CD8-positive, alpha-beta memory T cell (primary cell): ENCODE results near the gene ZNF584. TPM values are rescaled to one million over a fixed set of nuclear protein-coding genes. Genes with fewer than 3 reads are reported as not detected.
"Not testable (repeated sequence)": the region's sequence is repeated elsewhere in the genome, so short reads cannot be mapped to it uniquely, and the experiment has no call there.

ENCODE experiments used
- CTCF ChIA-PET: fragments of 350-600 bp; sonication (Branson Sonifier 250); formaldehyde crosslinking; loops from one replicate; lab custom pipeline; 2021; ENCODE audit warnings: antibody characterized with exemption; lab: Charles Lee
- POLR2A ChIA-PET: fragments of 350-600 bp; sonication (Branson Sonifier 250); formaldehyde crosslinking; loops from one replicate; lab custom pipeline; 2021; ENCODE audit warnings: antibody characterized with exemption; lab: Charles Lee
- DNase-seq, 5 donors: peaks; one replicate each; pipeline versions ENCODE4 v3.0.0 to v3.0.0-alpha.2; 2020 to 2022; ENCODE audit warnings: mixed read lengths in 1 of 5
- H3K27ac ChIP-seq: one replicate; pipeline ENCODE4 v1.7.0; 2013; ENCODE audit warnings: low read depth, mild to moderate bottlenecking, low read length, moderate library complexity
- H3K27me3 ChIP-seq: 2 replicates; pipeline ENCODE4 v1.7.0; 2013; ENCODE audit warnings: low read length, mild to moderate bottlenecking; ENCODE audit not compliant: insufficient read depth, poor library complexity, severe bottlenecking
- H3K36me3 ChIP-seq: 2 replicates; pipeline ENCODE4 v1.7.0; 2013; ENCODE audit warnings: mild to moderate bottlenecking, low read length, moderate library complexity; ENCODE audit not compliant: insufficient read depth
- H3K4me1 ChIP-seq: 2 replicates; pipeline ENCODE4 v1.7.0; 2013; ENCODE audit warnings: mild to moderate bottlenecking, low read length, moderate library complexity; ENCODE audit not compliant: insufficient read depth
- H3K4me3 ChIP-seq: 2 replicates; pipeline ENCODE4 v1.7.0; 2013; ENCODE audit warnings: mild to moderate bottlenecking, low read length
- H3K9me3 ChIP-seq: 2 replicates; pipeline ENCODE4 v1.7.0; 2013; ENCODE audit warnings: mild to moderate bottlenecking, low read length
- H3K27ac Mint-ChIP-seq, 8 donors: one replicate each; pipeline ENCODE4 v1.8.0; 2020 to 2021; ENCODE audit warnings: mixed read lengths in 8 of 8, mild to moderate bottlenecking in 6 of 8, inconsistent platforms in 3 of 8, moderate library complexity in 3 of 8
- H3K27me3 Mint-ChIP-seq, 2 donors: one replicate each; pipeline ENCODE4 v1.8.0; 2020 to 2021; ENCODE audit warnings: mixed read lengths in 2 of 2, mild to moderate bottlenecking in 1 of 2, moderate library complexity in 1 of 2
- H3K36me3 Mint-ChIP-seq, 3 donors: one replicate each; pipeline ENCODE4 v1.8.0; 2020 to 2021; ENCODE audit warnings: mixed read lengths in 3 of 3, inconsistent platforms in 1 of 3, mild to moderate bottlenecking in 1 of 3
- H3K4me1 Mint-ChIP-seq, 3 donors: one replicate each; pipeline ENCODE4 v1.8.0; 2020 to 2021; ENCODE audit warnings: mixed read lengths in 3 of 3, inconsistent platforms in 1 of 3, mild to moderate bottlenecking in 1 of 3
- H3K4me3 Mint-ChIP-seq, 7 donors: one replicate each; pipeline ENCODE4 v1.8.0; 2020 to 2021; ENCODE audit warnings: mixed read lengths in 7 of 7, mild to moderate bottlenecking in 6 of 7, moderate library complexity in 4 of 7, inconsistent platforms in 2 of 7
- H3K9me3 Mint-ChIP-seq, 5 donors: one replicate each; pipeline ENCODE4 v1.8.0; 2020 to 2022; ENCODE audit warnings: mixed read lengths in 5 of 5, mild to moderate bottlenecking in 3 of 5, moderate library complexity in 2 of 5, inconsistent platforms in 1 of 5
- polyA plus RNA-seq: library from polyadenylated mRNA; unstranded; fragments of 300-500 nt; fragmentation: Illumina TruSeq; gene quantifications from one replicate; pipeline ENCODE4 v1.2.3, GENCODE V29; 2021
- total RNA-seq, 2 experiments: library from RNA; stranded (reverse); gene quantifications; one replicate each; pipeline ENCODE4 v1.2.3, GENCODE V29; 2021

ZNF584 gene
- total and polyA plus RNA-seq, 3 experiments from 2014 or later = 7.5 to 22.6 (median 20.9) TPM

GRCh38 chr19:58403920-58404478 lies 4.5 kb upstream of the ZNF584 start:
- H3K36me3 ChIP-seq, H3K27me3 ChIP-seq, H3K36me3 Mint-ChIP-seq, H3K27me3 Mint-ChIP-seq, H3K9me3 ChIP-seq, H3K9me3 Mint-ChIP-seq, H3K4me3 ChIP-seq, DNase-seq, H3K27ac ChIP-seq, CTCF ChIA-PET: not testable (repeated sequence)
- peak overlapping the region in 2 of 8 donors; percentile 66 to 83 for H3K27ac Mint-ChIP-seq
- peaks cover 29 to 46% (median 30%) of the 10 kb centered on the region in 3 donors for H3K4me1 Mint-ChIP-seq
- peak overlapping the region in 1 of 7 donors; percentile 70 for H3K4me3 Mint-ChIP-seq
- POLR2A ChIA-PET = interaction anchor here (0.7 kb wide), 1 partner anchor 47 kb away, joined by 8 read pairs; the partner anchor contains the start of gene ZNF324B
- peaks cover 26% of the 10 kb centered on the region for H3K4me1 ChIP-seq

GRCh38 chr19:58406818-58407657 lies 1.4 kb upstream of the ZNF584 start:
- no peaks in the 10 kb centered on the region for H3K9me3 ChIP-seq
- H3K36me3 Mint-ChIP-seq = peaks cover 0 to 4% (median 0%) of the 10 kb centered on the region in 3 donors
- peaks cover 29 to 42% (median 35%) of the 10 kb centered on the region in 3 donors for H3K4me1 Mint-ChIP-seq
- no peaks in the 10 kb centered on the region for H3K36me3 ChIP-seq
- H3K4me1 ChIP-seq = peaks cover 20% of the 10 kb centered on the region
- peak overlapping the region; percentile 93 for H3K27ac ChIP-seq
- H3K27ac Mint-ChIP-seq = peak overlapping the region; percentile 84 to 98 (median 96)
- ChIA-PET CTCF (no interaction called here), POLR2A (interaction anchor here (0.5 to 1.1 kb wide), 3 partner anchors 45 to 168 kb away, joined by 3 to 4 read pairs (median 3); partner anchors contain the start of gene ZNF324B)
- H3K27me3 Mint-ChIP-seq = no peaks in the 10 kb centered on the region
- H3K4me3 ChIP-seq = peak overlapping the region; percentile 94
- H3K9me3 Mint-ChIP-seq = no peaks in the 10 kb centered on the region
- H3K27me3 ChIP-seq = no peaks in the 10 kb centered on the region
- DNase-seq = no peak
- H3K4me3 Mint-ChIP-seq = peak overlapping the region; percentile 94 to 97 (median 96)

GRCh38 chr19:58407658-58408151 lies 744 bp upstream of the ZNF584 start:
- Mint-ChIP-seq H3K4me1 (peaks cover 29 to 42% (median 35%) of the 10 kb centered on the region in 3 donors), H3K27ac (peak overlapping the region; percentile 94 to 98 (median 96)), H3K9me3 (no peaks in the 10 kb centered on the region), H3K27me3 (no peaks in the 10 kb centered on the region), H3K4me3 (peak overlapping the region; percentile 94 to 97 (median 96)), H3K36me3 (peaks cover 0 to 7% (median 0%) of the 10 kb centered on the region in 3 donors)
- Histone ChIP-seq H3K4me3 (peak overlapping the region; percentile 94), H3K27ac (peak overlapping the region; percentile 93), H3K36me3 (no peaks in the 10 kb centered on the region), H3K4me1 (peaks cover 18% of the 10 kb centered on the region), H3K9me3 (no peaks in the 10 kb centered on the region), H3K27me3 (no peaks in the 10 kb centered on the region)
- no peak for DNase-seq
- POLR2A ChIA-PET = interaction anchor here (0.5 to 1.6 kb wide), 7 partner anchors 26 to 167 kb away, joined by 3 to 10 read pairs (median 3); partner anchors contain the start of genes ZNF132, ZNF324B, ZNF497 and ZNF837
- CTCF ChIA-PET = no interaction called here

GRCh38 chr19:58409010-58409790 lies 751 bp downstream of the ZNF584 start:
- ChIA-PET POLR2A (interaction anchor here (0.5 to 1.6 kb wide), 6 partner anchors 31 to 495 kb away, joined by 3 to 10 read pairs (median 3); partner anchors contain the start of genes ZNF132, ZNF497, ZNF8 and ZSCAN22), CTCF (interaction anchor here (0.9 to 1.0 kb wide), 2 partner anchors 10 to 104 kb away, joined by 3 to 4 read pairs; no protein-coding TSS in a partner anchor)
- H3K27ac Mint-ChIP-seq = peak overlapping the region; percentile 40 to 96 (median 76)
- H3K27ac ChIP-seq = peak overlapping the region; percentile 93
- peak overlapping the region; percentile 94 to 97 (median 96) for H3K4me3 Mint-ChIP-seq
- no peaks in the 10 kb centered on the region for H3K27me3 Mint-ChIP-seq
- peaks cover 18% of the 10 kb centered on the region for H3K4me1 ChIP-seq
- H3K9me3 ChIP-seq = no peaks in the 10 kb centered on the region
- peaks cover 0 to 7% (median 0%) of the 10 kb centered on the region in 3 donors for H3K36me3 Mint-ChIP-seq
- H3K36me3 ChIP-seq = no peaks in the 10 kb centered on the region
- H3K27me3 ChIP-seq = no peaks in the 10 kb centered on the region
- H3K9me3 Mint-ChIP-seq = no peaks in the 10 kb centered on the region
- peaks cover 29 to 38% (median 35%) of the 10 kb centered on the region in 3 donors for H3K4me1 Mint-ChIP-seq
- H3K4me3 ChIP-seq = peak overlapping the region; percentile 94
- DNase-seq = no peak

- ChIA-PET CTCF (no interaction called here), POLR2A (no interaction called here)
- H3K4me3 ChIP-seq = no peak overlapping the region
- H3K36me3 Mint-ChIP-seq = peaks cover 19 to 48% (median 23%) of the 10 kb centered on the region in 3 donors
- H3K27me3 Mint-ChIP-seq = no peaks in the 10 kb centered on the region
- peaks cover 7% of the 10 kb centered on the region for H3K36me3 ChIP-seq
- no peaks in the 10 kb centered on the region for H3K9me3 ChIP-seq
- H3K4me1 ChIP-seq = no peaks in the 10 kb centered on the region
- no peaks in the 10 kb centered on the region for H3K9me3 Mint-ChIP-seq
- H3K4me1 Mint-ChIP-seq = no peaks in the 10 kb centered on the region
- no peak overlapping the region for H3K4me3 Mint-ChIP-seq
- peak overlapping the region in 2 of 8 donors; percentile 21 to 52 for H3K27ac Mint-ChIP-seq
- no peak for DNase-seq
- no peak overlapping the region for H3K27ac ChIP-seq
- H3K27me3 ChIP-seq = no peaks in the 10 kb centered on the region
Measured at GRCh38 chr19:58416604-58417003, 8.2 kb downstream of the ZNF584 start.

GRCh38 chr19:58417071-58417470 lies 8.6 kb downstream of the ZNF584 start:
- peaks cover 7% of the 10 kb centered on the region for H3K36me3 ChIP-seq
- H3K27ac Mint-ChIP-seq = no peak overlapping the region
- H3K4me3 ChIP-seq = no peak overlapping the region
- no peaks in the 10 kb centered on the region for H3K27me3 ChIP-seq
- H3K27me3 Mint-ChIP-seq = no peaks in the 10 kb centered on the region
- H3K9me3 ChIP-seq = no peaks in the 10 kb centered on the region
- H3K27ac ChIP-seq = no peak overlapping the region
- no peaks in the 10 kb centered on the region for H3K4me1 ChIP-seq
- CTCF ChIA-PET = no interaction called here
- no peaks in the 10 kb centered on the region for H3K9me3 Mint-ChIP-seq
- H3K4me3 Mint-ChIP-seq = no peak overlapping the region
- POLR2A ChIA-PET = no interaction called here
- H3K4me1 Mint-ChIP-seq = no peaks in the 10 kb centered on the region
- DNase-seq = no peak
- peaks cover 19 to 48% (median 25%) of the 10 kb centered on the region in 3 donors for H3K36me3 Mint-ChIP-seq

GRCh38 chr19:58428617-58429016 lies 20.2 kb downstream of the ZNF584 start:
- no peak for DNase-seq
- no peak overlapping the region for H3K27ac ChIP-seq
- Mint-ChIP-seq H3K27ac (no peak overlapping the region), H3K36me3 (peaks cover 3 to 39% (median 15%) of the 10 kb centered on the region in 3 donors), H3K4me3 (no peak overlapping the region), H3K27me3 (peaks cover 0 to 1% of the 10 kb centered on the region in 2 donors), H3K9me3 (peaks cover 9 to 57% (median 46%) of the 10 kb centered on the region in 5 donors), H3K4me1 (no peaks in the 10 kb centered on the region)
- H3K4me1 ChIP-seq = no peaks in the 10 kb centered on the region
- peaks cover 3% of the 10 kb centered on the region for H3K36me3 ChIP-seq
- ChIA-PET POLR2A (no interaction called here), CTCF (no interaction called here)
- peaks cover 53% of the 10 kb centered on the region for H3K9me3 ChIP-seq
- H3K4me3 ChIP-seq = no peak overlapping the region
- H3K27me3 ChIP-seq = no peaks in the 10 kb centered on the region
